IMR-90 (cell line): ENCODE results near the gene SMARCC2. TPM values are rescaled to one million over a fixed set of nuclear protein-coding genes. Genes with fewer than 3 reads are reported as not detected.

Experiments used
- ATAC-seq: fragments of 200-7000 bp; cut with Tn5 transposase; 2 replicates; pipeline ENCODE4 v1.9.1; 2020; ENCODE audit warnings: low read depth, mild to moderate bottlenecking, moderate library complexity
- BruUV-seq: library from RNA; stranded (reverse); fragments of 400-500 nt; replicated peaks from 2 replicates; lab custom pipeline; 2021; lab: Mats Ljungman, UMichigan
- CTCF ChIA-PET: fragments of 300-600 bp; formaldehyde crosslinking; extraction: SDS; loops from one replicate; lab custom pipeline; 2021; ENCODE audit warnings: antibody characterized with exemption; lab: Yijun Ruan, JAX
- POLR2A ChIA-PET: fragments of 300-600 bp; sonication (Branson Sonifier 250); formaldehyde crosslinking; loops from one replicate; lab custom pipeline; 2022; ENCODE audit warnings: antibody characterized with exemption; ENCODE audit not compliant: unreplicated experiment; lab: Charles Lee
- DNase-seq: peaks from one replicate; pipeline ENCODE4 v3.0.0; 2013
- H2AFZ ChIP-seq: replicated peaks from 2 replicates; pipeline ENCODE3; 2013; ENCODE audit warnings: low read length, mild to moderate bottlenecking; ENCODE audit not compliant: poor library complexity
- H2AK5ac ChIP-seq: 2 replicates; pipeline ENCODE4 v1.6.1; 2013; ENCODE audit warnings: low read depth, low read length, inconsistent platforms
- H2AK9ac ChIP-seq: replicated peaks from 2 replicates; pipeline ENCODE3; 2013; ENCODE audit warnings: mild to moderate bottlenecking, low read depth, low read length, moderate library complexity; ENCODE audit not compliant: poor library complexity
- H2BK120ac ChIP-seq: 2 replicates; pipeline ENCODE4 v1.6.1; 2013; ENCODE audit warnings: low read depth, low read length, inconsistent platforms
- H2BK15ac ChIP-seq: 3 replicates; pipeline ENCODE4 v1.6.1; 2013; ENCODE audit warnings: low read depth, low read length, inconsistent platforms
- H2BK20ac ChIP-seq: 2 replicates; pipeline ENCODE4 v1.6.1; 2013; ENCODE audit warnings: low read depth, mild to moderate bottlenecking, inconsistent platforms, low read length, moderate library complexity
- H2BK5ac ChIP-seq: 2 replicates; pipeline ENCODE4 v1.6.1; 2013; ENCODE audit warnings: mild to moderate bottlenecking, low read depth, low read length, inconsistent platforms; ENCODE audit not compliant: poor library complexity, severe bottlenecking
- H3K14ac ChIP-seq: replicated peaks from 2 replicates; pipeline ENCODE4 v1.6.1; 2013; ENCODE audit warnings: low read depth, low read length, inconsistent platforms
- H3K18ac ChIP-seq: 2 replicates; pipeline ENCODE4 v1.6.1; 2013; ENCODE audit warnings: low read depth, low read length, control low read depth
- H3K23ac ChIP-seq: 2 replicates; pipeline ENCODE4 v1.6.1; 2013; ENCODE audit warnings: low read depth, low read length, inconsistent platforms
- H3K27ac ChIP-seq: 2 replicates; pipeline ENCODE4 v1.5.1; 2013; ENCODE audit warnings: mild to moderate bottlenecking, control low read depth, low read length; ENCODE audit not compliant: insufficient read depth
- H3K27me3 ChIP-seq: 2 replicates; pipeline ENCODE4 v1.6.1; 2013; ENCODE audit warnings: low read length; ENCODE audit not compliant: control insufficient read depth, insufficient read depth
- H3K36me3 ChIP-seq: 2 replicates; pipeline ENCODE4 v1.6.1; 2013; ENCODE audit warnings: low read length, mixed read lengths; ENCODE audit not compliant: control insufficient read depth, insufficient read depth
- H3K4ac ChIP-seq: 2 replicates; pipeline ENCODE4 v1.6.1; 2013; ENCODE audit warnings: low read depth, low read length, inconsistent platforms
- H3K4me1 ChIP-seq: 2 replicates; pipeline ENCODE4 v1.6.1; 2013; ENCODE audit warnings: low read length, mixed read lengths; ENCODE audit not compliant: control insufficient read depth, insufficient read depth
- H3K4me2 ChIP-seq: 2 replicates; pipeline ENCODE4 v1.6.1; 2013; ENCODE audit warnings: low read depth, mild to moderate bottlenecking, control low read depth, low read length, moderate library complexity
- H3K4me3 ChIP-seq: 2 replicates; pipeline ENCODE4 v1.5.1; 2013; ENCODE audit warnings: low read depth, mild to moderate bottlenecking, control low read depth, low read length, moderate library complexity; ENCODE audit not compliant: insufficient read depth
- H3K56ac ChIP-seq: 2 replicates; pipeline ENCODE4 v1.6.1; 2013; ENCODE audit warnings: low read length, inconsistent platforms; ENCODE audit not compliant: insufficient read depth; ENCODE audit errors: extremely low read depth
- H3K79me1 ChIP-seq, 2 experiments: 2 replicates each; pipeline ENCODE4 v1.6.1; 2013; ENCODE audit warnings: low read length in 2 of 2, inconsistent platforms in 1 of 2, low read depth in 1 of 2
- H3K9ac ChIP-seq: 2 replicates; pipeline ENCODE4 v1.6.1; 2013; ENCODE audit warnings: low read depth, low read length, control low read depth
- H3K9me1 ChIP-seq: 2 replicates; pipeline ENCODE4 v1.6.1; 2013; ENCODE audit warnings: low read length, inconsistent platforms; ENCODE audit not compliant: insufficient read depth
- H3K9me3 ChIP-seq: 2 replicates; pipeline ENCODE4 v1.6.1; 2013; ENCODE audit warnings: low read length; ENCODE audit not compliant: control insufficient read depth, insufficient read depth
- H4K20me1 ChIP-seq: 2 replicates; pipeline ENCODE4 v1.6.1; 2013; ENCODE audit warnings: low read length, inconsistent platforms; ENCODE audit not compliant: insufficient read depth
- H4K5ac ChIP-seq: 2 replicates; pipeline ENCODE4 v1.6.1; 2013; ENCODE audit warnings: mild to moderate bottlenecking, low read depth, low read length, control low read depth
- H4K8ac ChIP-seq, 2 experiments: 2 replicates each; pipeline ENCODE4 v1.6.1; 2013; ENCODE audit warnings: low read depth in 2 of 2, low read length in 2 of 2, control low read depth in 1 of 2, inconsistent platforms in 1 of 2
- H4K91ac ChIP-seq: 2 replicates; pipeline ENCODE4 v1.6.1; 2013; ENCODE audit warnings: low read depth, low read length, inconsistent platforms; ENCODE audit not compliant: insufficient read depth
- RCOR1 ChIP-seq: IDR thresholded peaks from 2 replicates; pipeline ENCODE4 v1.6.1; 2012; ENCODE audit warnings: mild to moderate bottlenecking, low read length, improper control_type of control experiment; ENCODE audit not compliant: insufficient replicate concordance
- dilution Hi-C: fragments of 300-500 bp; cut with HindIII; formaldehyde crosslinking; loops from one replicate; pipeline ENCODE4 v1.14.3; 2018; ENCODE audit warnings: low sequenced_read_pairs; ENCODE audit not compliant: unreplicated experiment
- in situ Hi-C: fragments of 300-500 bp; cut with MboI; formaldehyde crosslinking; loops from 3 replicates; pipeline ENCODE4 v1.14.3; 2019; ENCODE audit warnings: low sequenced_read_pairs, inconsistent platforms, mixed read lengths
- intact Hi-C: fragments of 100-400 bp; cut with micrococcal nuclease; formaldehyde crosslinking; loops from 2 replicates; pipeline ENCODE4 v1.10.0; 2022
- polyA plus RNA-seq, 3 experiments: library from polyadenylated mRNA; depleted of rRNA; stranded (reverse); fragments of >200 nt; gene quantifications; 2 replicates each; pipeline ENCODE4 v1.2.3, GENCODE V29; 2012; ENCODE audit warnings: low replicate concordance in 1 of 3
- total RNA-seq: library from RNA; depleted of rRNA; stranded (reverse); fragments of >200 nt; gene quantifications from 2 replicates; pipeline ENCODE4 v1.2.3, GENCODE V29; 2012

The SMARCC2 gene
- total and polyA plus RNA-seq, 2 of the 4 experiments (the other 2 are of a cell fraction) = 42.3 to 43.8 TPM

GRCh38 chr12:56192582-56192981 lies 3.3 kb upstream of the SMARCC2 start:
- in situ Hi-C loops = no loop called here

More at GRCh38 chr12:56192582-56192981, 3.3 kb upstream of the SMARCC2 start:
- ChIA-PET POLR2A (no interaction called here), CTCF (interaction anchor here (0.9 to 1.0 kb wide), 2 partner anchors 29 to 31 kb away, joined by 3 to 7 read pairs; partner anchors contain the start of gene RNF41)
- no peak overlapping the region for H3K4me2 ChIP-seq
- H3K23ac ChIP-seq = no peak overlapping the region
- BruUV-seq = no TSS peak
- H3K14ac ChIP-seq = no peak overlapping the region
- H3K27ac ChIP-seq = no peak overlapping the region
- H4K5ac ChIP-seq = no peak overlapping the region
- no peak overlapping the region for H3K18ac ChIP-seq
- H3K27me3 ChIP-seq = no peaks in the 10 kb centered on the region
- no peak overlapping the region for H2AFZ ChIP-seq
- no peak for DNase-seq
- H3K79me1 ChIP-seq = peaks cover 9 to 13% of the 10 kb centered on the region in 2 experiments; a peak in 3 of 4 replicates
- H2BK5ac ChIP-seq = no peak overlapping the region
- peaks cover 11% of the 10 kb centered on the region; the same call in 1 of the 2 replicates for H4K20me1 ChIP-seq
- no peak overlapping the region for H2BK120ac ChIP-seq
- H3K56ac ChIP-seq = no peak overlapping the region
- no peak overlapping the region for H2AK5ac ChIP-seq
- H3K4me3 ChIP-seq = no peak overlapping the region
- H2AK9ac ChIP-seq = no peak overlapping the region
- H3K9ac ChIP-seq = no peak overlapping the region
- no peaks in the 10 kb centered on the region for H3K9me3 ChIP-seq
- no peak for ATAC-seq
- no peak overlapping the region for H2BK20ac ChIP-seq
- no peak overlapping the region for H2BK15ac ChIP-seq
- peaks cover 8% of the 10 kb centered on the region; the same call in 1 of the 2 replicates for H3K9me1 ChIP-seq
- no peak overlapping the region for H3K4ac ChIP-seq
- peaks cover 7% of the 10 kb centered on the region for H3K4me1 ChIP-seq
- no peak for TF ChIP-seq RCOR1
- no peak overlapping the region for H4K91ac ChIP-seq
- dilution Hi-C loops (no loop called here), intact Hi-C loops (loop anchor here (2.0 kb wide), 1 partner anchor 272 kb away; no protein-coding TSS in a partner anchor)
- no peaks in the 10 kb centered on the region for H3K36me3 ChIP-seq
- H4K8ac ChIP-seq = no peak overlapping the region
